WTC11 (cell line): ENCODE measurements around the gene CYBA. TPM values are rescaled to one million over a fixed set of nuclear protein-coding genes. Genes with fewer than 3 reads are reported as not detected.
A peak's percentile ranks its signal among the peaks of the same experiment; 100 is the strongest.
"Not testable (repeated sequence)": the region's sequence is repeated elsewhere in the genome, so short reads cannot be mapped to it uniquely, and the experiment has no call there.

Experiments
- ATAC-seq: fragments of 200-7000 bp; cut with Tn5 transposase; 2 replicates; pipeline ENCODE4 v1.10.0; 2021; ENCODE audit warnings: mild to moderate bottlenecking, moderate library complexity
- CTCF ChIA-PET: fragments of 300-600 bp; sonication (Branson Sonifier 250); formaldehyde crosslinking; loops from one replicate; lab custom pipeline; 2021; ENCODE audit warnings: antibody characterized with exemption; lab: Charles Lee
- POLR2A ChIA-PET: fragments of 350-600 bp; sonication (Branson Sonifier 250); formaldehyde crosslinking; loops from one replicate; lab custom pipeline; 2021; ENCODE audit warnings: antibody characterized with exemption; lab: Charles Lee
- DNase-seq: peaks from one replicate; pipeline ENCODE4 v3.0.0; 2021; ENCODE audit warnings: low spot score
- H3K27ac Mint-ChIP-seq: 2 replicates; pipeline ENCODE4 v1.8.0; 2021; ENCODE audit warnings: mixed read lengths
- H3K27me3 Mint-ChIP-seq: 2 replicates; pipeline ENCODE4 v1.8.0; 2021; ENCODE audit warnings: low read depth, mild to moderate bottlenecking, moderate library complexity, mixed read lengths
- H3K36me3 Mint-ChIP-seq: 2 replicates; pipeline ENCODE4 v1.8.0; 2021; ENCODE audit warnings: mixed read lengths
- H3K4me1 Mint-ChIP-seq: 2 replicates; pipeline ENCODE4 v1.8.0; 2022; ENCODE audit warnings: mixed read lengths
- H3K4me3 Mint-ChIP-seq: 2 replicates; pipeline ENCODE4 v1.8.0; 2021; ENCODE audit warnings: mild to moderate bottlenecking, moderate library complexity, mixed read lengths
- H3K9me3 Mint-ChIP-seq: 2 replicates; pipeline ENCODE4 v1.8.0; 2021; ENCODE audit warnings: mixed read lengths
- ATF1 ChIP-seq: sonication (generic); formaldehyde crosslinking; IDR thresholded peaks from 2 replicates; pipeline ENCODE4 v1.8.1; 2023; ENCODE audit warnings: mild to moderate bottlenecking, moderate library complexity, missing genetic modification reagents
- ERG ChIP-seq: fragments of 250-450 bp; sonication (Bioruptor Pico); IDR thresholded peaks from 2 replicates; pipeline ENCODE4 v1.8.0; 2021; ENCODE audit warnings: mild to moderate bottlenecking
- FOXP1 ChIP-seq: sonication (generic); formaldehyde crosslinking; IDR thresholded peaks from 2 replicates; pipeline ENCODE4 v1.8.0; 2022; ENCODE audit warnings: missing genetic modification reagents, mild to moderate bottlenecking, moderate library complexity, borderline replicate concordance
- GABPB1 ChIP-seq: sonication (generic); formaldehyde crosslinking; IDR thresholded peaks from 2 replicates; pipeline ENCODE4 v1.8.1; 2023; ENCODE audit warnings: mild to moderate bottlenecking, missing genetic modification reagents
- GRHL2 ChIP-seq: fragments of 250-450 bp; sonication (Bioruptor Pico); IDR thresholded peaks from 2 replicates; pipeline ENCODE4 v1.8.0; 2022; ENCODE audit warnings: mild to moderate bottlenecking, moderate library complexity; ENCODE audit not compliant: insufficient replicate concordance, severe bottlenecking
- GTF2I ChIP-seq: fragments of 250-450 bp; sonication (Bioruptor Pico); conservative IDR thresholded peaks from 2 replicates; pipeline ENCODE4 v1.4.0; 2021; ENCODE audit warnings: mild to moderate bottlenecking
- MAX ChIP-seq: sonication (generic); formaldehyde crosslinking; IDR thresholded peaks from 2 replicates; pipeline ENCODE4 v1.8.0; 2022; ENCODE audit warnings: mild to moderate bottlenecking, missing genetic modification reagents
- MYBL2 ChIP-seq: sonication (generic); formaldehyde crosslinking; IDR thresholded peaks from 2 replicates; pipeline ENCODE4 v1.8.1; 2023; ENCODE audit warnings: mild to moderate bottlenecking, moderate library complexity, missing genetic modification reagents
- NFATC4 ChIP-seq: fragments of 250-450 bp; sonication (Bioruptor Pico); IDR thresholded peaks from 2 replicates; pipeline ENCODE4 v1.9.0; 2021; ENCODE audit warnings: mild to moderate bottlenecking
- NFE2L1 ChIP-seq: sonication (generic); formaldehyde crosslinking; IDR thresholded peaks from 2 replicates; pipeline ENCODE4 v1.8.1; 2023; ENCODE audit warnings: missing genetic modification reagents
- NR3C1 ChIP-seq: sonication (generic); formaldehyde crosslinking; conservative IDR thresholded peaks from 2 replicates; pipeline ENCODE4 v1.8.1; 2023; ENCODE audit warnings: low read depth, mild to moderate bottlenecking, missing genetic modification reagents
- PRRX2 ChIP-seq: fragments of 250-450 bp; sonication (Bioruptor Pico); IDR thresholded peaks from 2 replicates; pipeline ENCODE4 v1.8.0; 2021; ENCODE audit warnings: mild to moderate bottlenecking
- ZNF138 ChIP-seq: sonication (generic); formaldehyde crosslinking; conservative IDR thresholded peaks from 2 replicates; pipeline ENCODE4 v1.8.1; 2022; ENCODE audit warnings: mild to moderate bottlenecking, moderate library complexity, missing genetic modification reagents
- ZNF232 ChIP-seq: sonication (generic); formaldehyde crosslinking; IDR thresholded peaks from 2 replicates; pipeline ENCODE4 v1.8.0; 2022; ENCODE audit warnings: mild to moderate bottlenecking, missing genetic modification reagents
- ZNF317 ChIP-seq: sonication (generic); formaldehyde crosslinking; IDR thresholded peaks from 2 replicates; pipeline ENCODE4 v1.8.1; 2023; ENCODE audit warnings: low read depth, mild to moderate bottlenecking, moderate library complexity, missing genetic modification reagents, borderline replicate concordance
- ZNF416 ChIP-seq: fragments of 250-450 bp; sonication (Bioruptor Pico); IDR thresholded peaks from 2 replicates; pipeline ENCODE4 v1.9.0; 2021; ENCODE audit warnings: mild to moderate bottlenecking, inconsistent platforms
- ZNF423 ChIP-seq: fragments of 250-450 bp; sonication (Bioruptor Pico); IDR thresholded peaks from 2 replicates; pipeline ENCODE4 v2.1.2; 2022; ENCODE audit warnings: mild to moderate bottlenecking, moderate library complexity
- ZNF671 ChIP-seq: fragments of 250-450 bp; sonication (Bioruptor Pico); IDR thresholded peaks from 2 replicates; pipeline ENCODE4 v1.8.0; 2021; ENCODE audit warnings: mild to moderate bottlenecking
- total RNA-seq: library from RNA; stranded (reverse); gene quantifications from 3 replicates; pipeline ENCODE4 v1.2.3, GENCODE V29; 2021
- TF ChIP-seq, protein P1 (sequence below): sonication (generic); formaldehyde crosslinking; IDR thresholded peaks from 2 replicates; pipeline ENCODE4 v1.8.0; 2022; ENCODE audit warnings: mild to moderate bottlenecking, missing genetic modification reagents
- TF ChIP-seq, protein P2 (sequence below): fragments of 250-450 bp; sonication (Bioruptor Pico); IDR thresholded peaks from 2 replicates; pipeline ENCODE4 v1.9.0; 2021; ENCODE audit warnings: mild to moderate bottlenecking, borderline replicate concordance
- TF ChIP-seq, protein P3 (sequence below): sonication (generic); formaldehyde crosslinking; IDR thresholded peaks from 2 replicates; pipeline ENCODE4 v1.8.1; 2023; ENCODE audit warnings: mild to moderate bottlenecking, missing genetic modification reagents, moderate library complexity
- TF ChIP-seq, protein P4 (sequence below): sonication (generic); formaldehyde crosslinking; IDR thresholded peaks from 2 replicates; pipeline ENCODE4 v1.8.0; 2023; ENCODE audit warnings: missing genetic modification reagents, mild to moderate bottlenecking, borderline replicate concordance

Gene CYBA
- total RNA-seq, 1 experiment from 2014 or later, result 169 TPM

DNA sequence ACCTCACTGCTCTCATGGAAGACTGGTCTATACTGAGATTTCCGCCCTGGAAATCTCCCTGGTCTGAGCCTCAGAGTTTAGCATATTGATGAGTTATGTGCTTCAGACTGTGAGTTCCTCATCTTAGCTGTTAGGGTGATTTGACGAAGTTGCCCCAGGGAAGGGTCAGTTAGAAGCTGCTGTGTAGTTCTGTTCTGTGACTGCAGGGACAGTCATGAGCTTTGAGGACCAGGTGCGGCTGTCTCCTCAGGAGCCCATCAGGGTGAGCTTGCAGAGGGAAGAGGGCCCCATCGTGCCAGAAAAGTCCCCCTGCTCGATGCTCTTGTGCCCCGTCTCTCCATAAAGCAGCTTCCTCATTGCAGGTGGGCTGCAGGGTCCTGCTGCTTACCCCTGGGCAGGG, 40.8 kb downstream of the CYBA start:
- TF ChIP-seq ZNF423 (CRISPR knock-in tag) (no peak), GABPB1 (no peak), ZNF317 (CRISPR knock-in tag) (no peak), ZNF138 (CRISPR knock-in tag) (no peak), GTF2I (no peak), NFE2L1 (CRISPR knock-in tag) (no peak), ZNF416 (CRISPR knock-in tag) (no peak), ATF1 (CRISPR knock-in tag) (no peak), GRHL2 (CRISPR knock-in tag) (no peak), MAX (CRISPR knock-in tag) (no peak), NFATC4 (CRISPR knock-in tag) (no peak), MYBL2 (CRISPR knock-in tag) (no peak)
- TF ChIP-seq, protein P1, sequence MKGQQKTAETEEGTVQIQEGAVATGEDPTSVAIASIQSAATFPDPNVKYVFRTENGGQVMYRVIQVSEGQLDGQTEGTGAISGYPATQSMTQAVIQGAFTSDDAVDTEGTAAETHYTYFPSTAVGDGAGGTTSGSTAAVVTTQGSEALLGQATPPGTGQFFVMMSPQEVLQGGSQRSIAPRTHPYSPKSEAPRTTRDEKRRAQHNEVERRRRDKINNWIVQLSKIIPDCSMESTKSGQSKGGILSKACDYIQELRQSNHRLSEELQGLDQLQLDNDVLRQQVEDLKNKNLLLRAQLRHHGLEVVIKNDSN, result no peak
- TF ChIP-seq, protein P2, sequence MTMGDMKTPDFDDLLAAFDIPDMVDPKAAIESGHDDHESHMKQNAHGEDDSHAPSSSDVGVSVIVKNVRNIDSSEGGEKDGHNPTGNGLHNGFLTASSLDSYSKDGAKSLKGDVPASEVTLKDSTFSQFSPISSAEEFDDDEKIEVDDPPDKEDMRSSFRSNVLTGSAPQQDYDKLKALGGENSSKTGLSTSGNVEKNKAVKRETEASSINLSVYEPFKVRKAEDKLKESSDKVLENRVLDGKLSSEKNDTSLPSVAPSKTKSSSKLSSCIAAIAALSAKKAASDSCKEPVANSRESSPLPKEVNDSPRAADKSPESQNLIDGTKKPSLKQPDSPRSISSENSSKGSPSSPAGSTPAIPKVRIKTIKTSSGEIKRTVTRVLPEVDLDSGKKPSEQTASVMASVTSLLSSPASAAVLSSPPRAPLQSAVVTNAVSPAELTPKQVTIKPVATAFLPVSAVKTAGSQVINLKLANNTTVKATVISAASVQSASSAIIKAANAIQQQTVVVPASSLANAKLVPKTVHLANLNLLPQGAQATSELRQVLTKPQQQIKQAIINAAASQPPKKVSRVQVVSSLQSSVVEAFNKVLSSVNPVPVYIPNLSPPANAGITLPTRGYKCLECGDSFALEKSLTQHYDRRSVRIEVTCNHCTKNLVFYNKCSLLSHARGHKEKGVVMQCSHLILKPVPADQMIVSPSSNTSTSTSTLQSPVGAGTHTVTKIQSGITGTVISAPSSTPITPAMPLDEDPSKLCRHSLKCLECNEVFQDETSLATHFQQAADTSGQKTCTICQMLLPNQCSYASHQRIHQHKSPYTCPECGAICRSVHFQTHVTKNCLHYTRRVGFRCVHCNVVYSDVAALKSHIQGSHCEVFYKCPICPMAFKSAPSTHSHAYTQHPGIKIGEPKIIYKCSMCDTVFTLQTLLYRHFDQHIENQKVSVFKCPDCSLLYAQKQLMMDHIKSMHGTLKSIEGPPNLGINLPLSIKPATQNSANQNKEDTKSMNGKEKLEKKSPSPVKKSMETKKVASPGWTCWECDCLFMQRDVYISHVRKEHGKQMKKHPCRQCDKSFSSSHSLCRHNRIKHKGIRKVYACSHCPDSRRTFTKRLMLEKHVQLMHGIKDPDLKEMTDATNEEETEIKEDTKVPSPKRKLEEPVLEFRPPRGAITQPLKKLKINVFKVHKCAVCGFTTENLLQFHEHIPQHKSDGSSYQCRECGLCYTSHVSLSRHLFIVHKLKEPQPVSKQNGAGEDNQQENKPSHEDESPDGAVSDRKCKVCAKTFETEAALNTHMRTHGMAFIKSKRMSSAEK (CRISPR knock-in tag), result no peak
- TF ChIP-seq, protein P3, sequence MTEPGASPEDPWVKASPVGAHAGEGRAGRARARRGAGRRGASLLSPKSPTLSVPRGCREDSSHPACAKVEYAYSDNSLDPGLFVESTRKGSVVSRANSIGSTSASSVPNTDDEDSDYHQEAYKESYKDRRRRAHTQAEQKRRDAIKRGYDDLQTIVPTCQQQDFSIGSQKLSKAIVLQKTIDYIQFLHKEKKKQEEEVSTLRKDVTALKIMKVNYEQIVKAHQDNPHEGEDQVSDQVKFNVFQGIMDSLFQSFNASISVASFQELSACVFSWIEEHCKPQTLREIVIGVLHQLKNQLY (CRISPR knock-in tag), result no peak
- TF ChIP-seq, all 79 proteins: peak for 0
- peaks cover 13% of the 10 kb centered on the region for H3K4me1 Mint-ChIP-seq
- DNase-seq (peak; percentile 34), ATAC-seq (peak; percentile 66)
- no peaks in the 10 kb centered on the region for H3K9me3 Mint-ChIP-seq
- no peak overlapping the region for H3K4me3 Mint-ChIP-seq
- peaks cover 44% of the 10 kb centered on the region for H3K36me3 Mint-ChIP-seq
- POLR2A ChIA-PET, result interaction anchor here (1.5 kb wide), 1 partner anchor 23 kb away, joined by 6 read pairs; no protein-coding TSS in a partner anchor
- H3K27ac Mint-ChIP-seq, result no peak overlapping the region
- H3K27me3 Mint-ChIP-seq, result no peaks in the 10 kb centered on the region
- CTCF ChIA-PET, result interaction anchor here (0.6 to 2.7 kb wide), 22 partner anchors 8 to 172 kb away, joined by 3 to 34 read pairs (median 6); partner anchors contain the start of genes IL17C and ZC3H18

GRCh38 chr16:88609426-88609825, 41.4 kb downstream of the CYBA start:
- H3K9me3 Mint-ChIP-seq, H3K4me3 Mint-ChIP-seq, ATAC-seq, H3K27ac Mint-ChIP-seq, H3K27me3 Mint-ChIP-seq, DNase-seq: not testable (repeated sequence)
- peaks cover 13% of the 10 kb centered on the region for H3K4me1 Mint-ChIP-seq
- CTCF ChIA-PET, result interaction anchor here (0.6 to 2.7 kb wide), 20 partner anchors 9 to 128 kb away, joined by 3 to 34 read pairs (median 7); partner anchors contain the start of genes IL17C and ZC3H18
- H3K36me3 Mint-ChIP-seq, result peaks cover 43% of the 10 kb centered on the region
- POLR2A ChIA-PET, result interaction anchor here (1.5 kb wide), 1 partner anchor 23 kb away, joined by 6 read pairs; no protein-coding TSS in a partner anchor

GRCh38 chr16:88608076-88608475, 42.8 kb downstream of the CYBA start:
- DNase-seq (no peak), ATAC-seq (no peak)
- no peak overlapping the region for H3K4me3 Mint-ChIP-seq
- no peaks in the 10 kb centered on the region for H3K27me3 Mint-ChIP-seq
- ChIA-PET POLR2A (no interaction called here), CTCF (interaction anchor here (0.7 to 2.6 kb wide), 2 partner anchors 13 to 538 kb away, joined by 3 to 11 read pairs; no protein-coding TSS in a partner anchor)
- peaks cover 13% of the 10 kb centered on the region for H3K4me1 Mint-ChIP-seq
- peak overlapping the region; percentile 47; the same call in 1 of the 2 replicates for H3K27ac Mint-ChIP-seq
- no peaks in the 10 kb centered on the region for H3K9me3 Mint-ChIP-seq
- H3K36me3 Mint-ChIP-seq, result peaks cover 39% of the 10 kb centered on the region
- no peak for TF ChIP-seq ERG (CRISPR knock-in tag)
- no peak for TF ChIP-seq FOXP1
- no peak for TF ChIP-seq NR3C1 (CRISPR knock-in tag)
- TF ChIP-seq ZNF671, result no peak
- no peak for TF ChIP-seq ZNF232 (CRISPR knock-in tag)
- no peak for TF ChIP-seq PRRX2 (CRISPR knock-in tag)
- TF ChIP-seq, protein P4, sequence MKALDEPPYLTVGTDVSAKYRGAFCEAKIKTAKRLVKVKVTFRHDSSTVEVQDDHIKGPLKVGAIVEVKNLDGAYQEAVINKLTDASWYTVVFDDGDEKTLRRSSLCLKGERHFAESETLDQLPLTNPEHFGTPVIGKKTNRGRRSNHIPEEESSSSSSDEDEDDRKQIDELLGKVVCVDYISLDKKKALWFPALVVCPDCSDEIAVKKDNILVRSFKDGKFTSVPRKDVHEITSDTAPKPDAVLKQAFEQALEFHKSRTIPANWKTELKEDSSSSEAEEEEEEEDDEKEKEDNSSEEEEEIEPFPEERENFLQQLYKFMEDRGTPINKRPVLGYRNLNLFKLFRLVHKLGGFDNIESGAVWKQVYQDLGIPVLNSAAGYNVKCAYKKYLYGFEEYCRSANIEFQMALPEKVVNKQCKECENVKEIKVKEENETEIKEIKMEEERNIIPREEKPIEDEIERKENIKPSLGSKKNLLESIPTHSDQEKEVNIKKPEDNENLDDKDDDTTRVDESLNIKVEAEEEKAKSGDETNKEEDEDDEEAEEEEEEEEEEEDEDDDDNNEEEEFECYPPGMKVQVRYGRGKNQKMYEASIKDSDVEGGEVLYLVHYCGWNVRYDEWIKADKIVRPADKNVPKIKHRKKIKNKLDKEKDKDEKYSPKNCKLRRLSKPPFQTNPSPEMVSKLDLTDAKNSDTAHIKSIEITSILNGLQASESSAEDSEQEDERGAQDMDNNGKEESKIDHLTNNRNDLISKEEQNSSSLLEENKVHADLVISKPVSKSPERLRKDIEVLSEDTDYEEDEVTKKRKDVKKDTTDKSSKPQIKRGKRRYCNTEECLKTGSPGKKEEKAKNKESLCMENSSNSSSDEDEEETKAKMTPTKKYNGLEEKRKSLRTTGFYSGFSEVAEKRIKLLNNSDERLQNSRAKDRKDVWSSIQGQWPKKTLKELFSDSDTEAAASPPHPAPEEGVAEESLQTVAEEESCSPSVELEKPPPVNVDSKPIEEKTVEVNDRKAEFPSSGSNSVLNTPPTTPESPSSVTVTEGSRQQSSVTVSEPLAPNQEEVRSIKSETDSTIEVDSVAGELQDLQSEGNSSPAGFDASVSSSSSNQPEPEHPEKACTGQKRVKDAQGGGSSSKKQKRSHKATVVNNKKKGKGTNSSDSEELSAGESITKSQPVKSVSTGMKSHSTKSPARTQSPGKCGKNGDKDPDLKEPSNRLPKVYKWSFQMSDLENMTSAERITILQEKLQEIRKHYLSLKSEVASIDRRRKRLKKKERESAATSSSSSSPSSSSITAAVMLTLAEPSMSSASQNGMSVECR (CRISPR knock-in tag), result no peak
